Left kidney (tissue), 2 donors: ENCODE measurements around the gene ZSWIM4. TPM values are rescaled to one million over a fixed set of nuclear protein-coding genes. Genes with fewer than 3 reads are reported as not detected.

Experiments used
- DNase-seq: peaks from one replicate; pipeline ENCODE4 v3.0.0-alpha.2; 2013
- polyA plus RNA-seq: library from polyadenylated mRNA; unstranded; fragments of 120-200 nt; gene quantifications from one replicate; pipeline ENCODE4 v1.2.1, GENCODE V29; 2013; ENCODE audit not compliant: insufficient read length

ZSWIM4 gene
- polyA plus RNA-seq, 1 donor = 6.7 TPM

GRCh38 chr19:13872695-13873389, 77.6 kb downstream of the ZSWIM4 start:
- no peak for DNase-seq

- no peak for DNase-seq
Observed at GRCh38 chr19:13873834-13874515, 78.7 kb downstream of the ZSWIM4 start.

- no peak for DNase-seq
Observed at GRCh38 chr19:13875824-13876223, 80.6 kb downstream of the ZSWIM4 start.

GRCh38 chr19:13876834-13877233, 81.6 kb downstream of the ZSWIM4 start, which contains the start of gene NANOS3:
Gene NANOS3, plus strand, starts transcription at chr19:13877134. Its CDS starts 115 bp downstream, at chr19:13877249.
- DNase-seq = no peak

GRCh38 chr19:13877303-13877702, 82.1 kb downstream of the ZSWIM4 start:
- DNase-seq = no peak

GRCh38 chr19:13880059-13881043, 85.1 kb downstream of the ZSWIM4 start:
- DNase-seq = peak; percentile 92

- no peak for DNase-seq
Observed at GRCh38 chr19:13881251-13881691, 86.0 kb downstream of the ZSWIM4 start.

Other genes starting within 250 kb of the ZSWIM4 start
- 34.2 TPM for gene MRI1, start 30.9 kb upstream of the ZSWIM4 start, polyA plus RNA-seq
- gene C19orf53, start 21.0 kb upstream of the ZSWIM4 start, polyA plus RNA-seq = 101 TPM
- 1.2 TPM for gene NANOS3, start 81.7 kb downstream of the ZSWIM4 start, polyA plus RNA-seq
- 6.8 TPM for gene BRME1, start 110.7 kb downstream of the ZSWIM4 start, polyA plus RNA-seq
- 28.5 TPM for gene CC2D1A, start 110.8 kb downstream of the ZSWIM4 start, polyA plus RNA-seq
- gene PODNL1, start 143.0 kb downstream of the ZSWIM4 start, polyA plus RNA-seq = 1.2 TPM
- gene DCAF15, start 157.1 kb downstream of the ZSWIM4 start, polyA plus RNA-seq = 33.6 TPM
- 10.5 TPM for gene RFX1, start 210.9 kb downstream of the ZSWIM4 start, polyA plus RNA-seq
- gene RLN3, start 232.7 kb downstream of the ZSWIM4 start, polyA plus RNA-seq = not detected
- 5.9 TPM for gene IL27RA, start 236.3 kb downstream of the ZSWIM4 start, polyA plus RNA-seq